Keratinocyte (primary cell): Measurements from ENCODE around the gene TAS2R40. TPM values are rescaled to one million over a fixed set of nuclear protein-coding genes. Genes with fewer than 3 reads are reported as not detected.

Experiments used
- DNase-seq: peaks from one replicate; pipeline ENCODE4 v3.0.0-alpha.2; 2011; ENCODE audit warnings: low read depth, missing footprints, low spot score
- FAIRE-seq: peaks from 2 replicates; lab custom pipeline; 2011; peaks lifted over from hg19 to GRCh38; lab: Jason Lieb, UNC
- H2AFZ ChIP-seq: 2 replicates; pipeline ENCODE4 v1.6.0; 2012; ENCODE audit warnings: low read length, control low read depth, inconsistent platforms; ENCODE audit not compliant: control insufficient read depth
- H3K27ac ChIP-seq: 2 replicates; pipeline ENCODE4 v1.5.1; 2011; ENCODE audit warnings: low read length; ENCODE audit not compliant: control insufficient read depth, insufficient read depth
- H3K27me3 ChIP-seq: 3 replicates; pipeline ENCODE4 v1.6.0; 2011; ENCODE audit warnings: low read length; ENCODE audit not compliant: control insufficient read depth, insufficient read depth; ENCODE audit errors: extremely low read depth
- H3K36me3 ChIP-seq, 2 experiments: 2 replicates in 1 of 2; 3 replicates in 1 of 2; pipeline ENCODE4 v1.5.1; 2011; ENCODE audit warnings: low read length in 2 of 2, mild to moderate bottlenecking in 1 of 2; ENCODE audit not compliant: control insufficient read depth in 2 of 2, insufficient read depth in 2 of 2; ENCODE audit errors: extremely low read depth in 1 of 2
- H3K4me1 ChIP-seq: 3 replicates; pipeline ENCODE4 v1.5.1; 2011; ENCODE audit warnings: low read length; ENCODE audit not compliant: control insufficient read depth, insufficient read depth; ENCODE audit errors: extremely low read depth
- H3K4me2 ChIP-seq: 3 replicates; pipeline ENCODE4 v1.6.0; 2011; ENCODE audit warnings: low read depth, low read length; ENCODE audit not compliant: control insufficient read depth, insufficient read depth; ENCODE audit errors: extremely low read depth
- H3K4me3 ChIP-seq, 3 experiments: fragments of 200-600 bp in 1 of 3; sonication (generic) in 1 of 3; 2 replicates in 2 of 3; 3 replicates in 1 of 3; pipeline ENCODE4 v1.5.1; 2011 to 2016; ENCODE audit warnings: low read length in 3 of 3, mild to moderate bottlenecking in 3 of 3, control low read depth in 2 of 3, inconsistent platforms in 1 of 3, low read depth in 1 of 3, mixed read lengths in 1 of 3, mixed run types in 1 of 3, moderate library complexity in 1 of 3; ENCODE audit not compliant: control insufficient read depth in 2 of 3, insufficient read depth in 2 of 3; ENCODE audit errors: extremely low read depth in 1 of 3
- H3K79me2 ChIP-seq: 2 replicates; pipeline ENCODE4 v1.6.0; 2012; ENCODE audit warnings: low read length; ENCODE audit not compliant: control insufficient read depth, insufficient read depth
- H3K9ac ChIP-seq: 3 replicates; pipeline ENCODE4 v1.6.0; 2011; ENCODE audit warnings: low read length; ENCODE audit not compliant: control insufficient read depth, insufficient read depth; ENCODE audit errors: extremely low read depth
- H3K9me1 ChIP-seq: 3 replicates; pipeline ENCODE4 v1.6.0; 2011; ENCODE audit warnings: low read length; ENCODE audit not compliant: control insufficient read depth, insufficient read depth; ENCODE audit errors: extremely low read depth
- H3K9me3 ChIP-seq: 2 replicates; pipeline ENCODE4 v1.5.1; 2012; ENCODE audit warnings: low read depth, low read length; ENCODE audit not compliant: control insufficient read depth
- H4K20me1 ChIP-seq: 3 replicates; pipeline ENCODE4 v1.6.0; 2011; ENCODE audit warnings: low read length; ENCODE audit not compliant: control insufficient read depth, insufficient read depth; ENCODE audit errors: extremely low read depth
- EZH2 ChIP-seq: IDR thresholded peaks from one replicate; pipeline ENCODE4 v1.6.1; 2012; ENCODE audit warnings: inconsistent platforms, mild to moderate bottlenecking, low read length, moderate library complexity
- dilution Hi-C: fragments of 300-500 bp; cut with MboI; formaldehyde crosslinking; loops from one replicate; pipeline ENCODE4 v1.7.0; 2020; ENCODE audit warnings: low sequenced_read_pairs; ENCODE audit not compliant: extremely low pct_ligation_motif_present
- polyA plus RNA-seq, 5 experiments: library from polyadenylated mRNA; depleted of rRNA in 3 of 5; stranded (reverse) in 3 of 5; stranded (forward) in 1 of 5; unstranded in 1 of 5; fragments of >200 nt; gene quantifications; 1 replicate in 1 of 5; 2 replicates in 3 of 5; 3 replicates in 1 of 5; pipeline versions ENCODE4 v1.2.1 to v1.2.3, GENCODE V29; 2011 to 2012; ENCODE audit warnings: missing spikeins in 2 of 5, low read depth in 1 of 5, low replicate concordance in 1 of 5
- TF ChIP-seq, protein P1 (sequence below), 3 experiments: IDR thresholded peaks in 1 of 3; conservative IDR thresholded peaks in 1 of 3; optimal IDR thresholded peaks in 1 of 3; 2 replicates in 2 of 3; 3 replicates in 1 of 3; pipeline versions ENCODE3 to v1.5.1; 2011; ENCODE audit warnings: low read length in 3 of 3, mild to moderate bottlenecking in 3 of 3, moderate library complexity in 2 of 3, control low read depth in 1 of 3, inconsistent platforms in 1 of 3; ENCODE audit not compliant: insufficient read depth in 2 of 3; ENCODE audit errors: extremely low read depth in 1 of 3

Gene TAS2R40
- polyA plus RNA-seq, 1 donor (not counting 4 experiments of a cell fraction or from before 2014, with no cell fraction given) = not detected

DNA sequence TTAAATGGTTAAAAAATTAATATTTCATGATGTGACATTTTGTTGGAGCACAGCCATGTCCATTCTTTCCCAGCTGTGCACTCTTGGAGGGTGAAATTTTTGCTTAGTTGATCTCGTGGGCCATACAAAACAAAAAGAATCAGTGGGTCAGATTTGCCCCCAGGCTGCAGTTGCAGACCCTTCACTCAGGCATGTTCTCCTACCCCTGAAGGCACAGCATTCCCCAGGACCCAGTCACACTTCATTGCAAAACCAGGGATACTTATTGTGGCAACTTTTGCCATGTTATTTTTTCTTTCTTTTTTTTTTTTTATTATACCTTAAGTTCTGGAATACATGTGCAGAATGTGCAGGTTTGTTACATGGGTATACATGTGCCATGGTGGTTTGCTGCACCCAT, 6.0 kb downstream of the TAS2R40 start:
- H3K9ac ChIP-seq = no peak overlapping the region
- TF ChIP-seq, protein P1, sequence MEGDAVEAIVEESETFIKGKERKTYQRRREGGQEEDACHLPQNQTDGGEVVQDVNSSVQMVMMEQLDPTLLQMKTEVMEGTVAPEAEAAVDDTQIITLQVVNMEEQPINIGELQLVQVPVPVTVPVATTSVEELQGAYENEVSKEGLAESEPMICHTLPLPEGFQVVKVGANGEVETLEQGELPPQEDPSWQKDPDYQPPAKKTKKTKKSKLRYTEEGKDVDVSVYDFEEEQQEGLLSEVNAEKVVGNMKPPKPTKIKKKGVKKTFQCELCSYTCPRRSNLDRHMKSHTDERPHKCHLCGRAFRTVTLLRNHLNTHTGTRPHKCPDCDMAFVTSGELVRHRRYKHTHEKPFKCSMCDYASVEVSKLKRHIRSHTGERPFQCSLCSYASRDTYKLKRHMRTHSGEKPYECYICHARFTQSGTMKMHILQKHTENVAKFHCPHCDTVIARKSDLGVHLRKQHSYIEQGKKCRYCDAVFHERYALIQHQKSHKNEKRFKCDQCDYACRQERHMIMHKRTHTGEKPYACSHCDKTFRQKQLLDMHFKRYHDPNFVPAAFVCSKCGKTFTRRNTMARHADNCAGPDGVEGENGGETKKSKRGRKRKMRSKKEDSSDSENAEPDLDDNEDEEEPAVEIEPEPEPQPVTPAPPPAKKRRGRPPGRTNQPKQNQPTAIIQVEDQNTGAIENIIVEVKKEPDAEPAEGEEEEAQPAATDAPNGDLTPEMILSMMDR (optimal IDR thresholded peaks at IDR 0.05 in 1 of 3, IDR thresholded peaks at IDR 0.05 in 1 of 3, conservative IDR thresholded peaks at IDR 0.05 in 1 of 3; ENCODE audit: extremely low read depth in 1 of 3, insufficient read depth in 2 of 3, low read length in 3 of 3) = no peak
- TF ChIP-seq EZH2 = no peak
- dilution Hi-C loops = no loop called here
- H3K4me2 ChIP-seq = no peak overlapping the region
- no peaks in the 10 kb centered on the region for H3K79me2 ChIP-seq
- H3K27me3 ChIP-seq = peaks cover 8% of the 10 kb centered on the region
- no peak for FAIRE-seq
- H3K9me3 ChIP-seq = no peaks in the 10 kb centered on the region
- H3K9me1 ChIP-seq = no peaks in the 10 kb centered on the region
- H3K27ac ChIP-seq = no peak overlapping the region
- H3K4me1 ChIP-seq = no peaks in the 10 kb centered on the region
- no peak overlapping the region for H3K4me3 ChIP-seq
- no peaks in the 10 kb centered on the region for H3K36me3 ChIP-seq
- no peak overlapping the region for H2AFZ ChIP-seq
- H4K20me1 ChIP-seq = no peaks in the 10 kb centered on the region
- no peak for DNase-seq

DNA sequence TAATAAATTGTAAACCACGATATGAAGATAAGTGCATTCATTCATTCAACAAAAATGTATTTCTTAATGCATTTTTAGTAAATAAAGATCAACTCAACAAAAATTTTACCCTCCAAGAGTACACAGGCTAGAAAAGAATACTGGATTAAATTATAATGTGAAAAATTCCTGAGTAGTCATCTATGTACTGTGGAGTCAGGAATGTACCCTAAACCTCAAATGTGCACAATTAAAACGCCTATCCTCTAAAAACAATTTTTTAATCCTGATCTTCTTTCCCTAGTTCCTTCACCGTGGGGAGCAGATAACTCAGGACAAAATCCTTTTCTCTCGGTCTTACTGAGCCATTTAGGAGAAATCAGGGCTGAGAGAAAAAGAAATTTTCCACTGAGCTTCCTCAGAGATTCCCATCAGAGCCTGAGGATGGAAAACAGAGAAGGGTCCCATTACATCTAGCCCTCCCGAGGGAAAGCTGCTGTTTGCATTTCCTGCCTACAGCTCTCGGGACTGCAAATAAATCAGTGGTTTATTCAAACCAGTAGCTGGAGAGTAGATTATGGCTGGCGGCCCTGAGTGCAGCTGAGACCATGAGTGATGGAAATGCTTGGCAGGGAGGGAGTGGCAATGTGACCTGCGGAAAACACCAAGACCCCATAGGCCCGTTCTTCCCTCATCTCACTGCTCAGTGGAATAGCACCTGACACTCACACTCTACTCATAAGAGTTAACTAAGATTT, 7.4 kb downstream of the TAS2R40 start:
- Histone ChIP-seq H4K20me1 (no peaks in the 10 kb centered on the region), H3K9ac (no peak overlapping the region), H3K27me3 (no peaks in the 10 kb centered on the region), H3K4me1 (no peaks in the 10 kb centered on the region), H3K27ac (no peak overlapping the region), H3K36me3 (no peaks in the 10 kb centered on the region), H3K4me2 (no peak overlapping the region), H3K9me3 (no peaks in the 10 kb centered on the region), H3K79me2 (no peaks in the 10 kb centered on the region), H2AFZ (no peak overlapping the region), H3K4me3 (no peak overlapping the region), H3K9me1 (no peaks in the 10 kb centered on the region)
- DNase-seq (no peak), FAIRE-seq (no peak)
- no peak for TF ChIP-seq EZH2
- TF ChIP-seq, protein P1 (optimal IDR thresholded peaks at IDR 0.05 in 1 of 3, IDR thresholded peaks at IDR 0.05 in 1 of 3, conservative IDR thresholded peaks at IDR 0.05 in 1 of 3; ENCODE audit: extremely low read depth in 1 of 3, insufficient read depth in 2 of 3, low read length in 3 of 3) = no peak
- dilution Hi-C loops = no loop called here
